ENCODE data around the gene GPBP1.
A peak's percentile ranks its signal among the peaks of the same experiment; 100 is the strongest.
"Not testable (repeated sequence)": the region's sequence is repeated elsewhere in the genome, so short reads cannot be mapped to it uniquely, and the experiment has no call there.

GPBP1 gene

GRCh38 chr5:57277085-57277484 is 103.2 kb downstream of the GPBP1 start:
- DNase-seq (ENCODE audit: low read depth in 2 of 2): no peak

GRCh38 chr5:57280853-57281252 is 107.0 kb downstream of the GPBP1 start:
- no peak for DNase-seq (ENCODE audit: low read depth in 2 of 2)

DNA sequence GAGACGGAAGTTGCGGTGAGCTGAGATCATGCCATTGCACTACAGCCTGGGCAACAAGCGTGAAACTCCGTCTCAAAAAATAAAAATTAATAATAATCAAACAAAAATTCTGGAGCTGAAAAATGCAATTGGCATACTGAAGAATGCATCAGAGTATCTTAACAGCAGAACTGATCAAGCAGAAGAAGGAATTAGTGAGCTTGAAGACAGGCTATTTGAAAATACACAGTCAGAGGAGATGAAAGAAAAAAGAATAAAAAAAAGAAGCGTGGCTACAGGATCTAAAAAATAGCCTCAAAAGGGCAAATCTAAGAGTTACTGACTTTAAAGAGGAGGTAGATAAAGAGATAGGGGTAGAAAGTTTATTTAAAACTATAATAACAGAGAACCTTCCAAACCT is 111.2 kb downstream of the GPBP1 start:
- DNase-seq (ENCODE audit: low read depth in 2 of 2): not testable (repeated sequence)

- no peak for DNase-seq (ENCODE audit: low read depth in 2 of 2)
Measured at GRCh38 chr5:57291894-57292293, 118.0 kb downstream of the GPBP1 start.

DNA sequence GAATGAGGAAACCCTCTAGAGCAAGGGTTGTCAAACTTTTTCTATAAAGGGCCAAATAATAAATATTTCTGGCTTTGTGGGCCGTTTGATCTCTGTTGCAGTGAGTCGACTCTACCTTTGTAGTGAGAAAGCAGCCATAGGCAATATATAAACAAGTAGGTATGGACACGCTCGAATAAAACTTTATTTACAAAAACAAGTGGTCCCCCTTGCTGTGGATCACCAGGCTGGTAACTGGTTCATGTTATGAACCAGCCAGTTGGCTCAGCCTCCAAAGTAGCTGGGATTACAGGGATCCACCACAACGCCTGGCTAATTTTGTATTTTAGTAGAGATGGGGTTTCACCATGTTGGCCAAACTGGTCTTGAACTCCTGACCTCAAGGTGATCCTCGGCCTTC is 118.5 kb downstream of the GPBP1 start:
- no peak for DNase-seq (ENCODE audit: low read depth in 2 of 2)

GRCh38 chr5:57298295-57298984 is 124.6 kb downstream of the GPBP1 start:
- DNase-seq (ENCODE audit: low read depth in 2 of 2): peak; percentile 45 to 49

GRCh38 chr5:57298985-57299491 is 125.2 kb downstream of the GPBP1 start:
- DNase-seq (ENCODE audit: low read depth in 2 of 2): peak; percentile 63 to 64

- no peak for DNase-seq (ENCODE audit: low read depth in 2 of 2)
Measured at GRCh38 chr5:57299986-57300385, 126.1 kb downstream of the GPBP1 start.

- no peak for DNase-seq (ENCODE audit: low read depth in 2 of 2)
Measured at GRCh38 chr5:57302164-57302563, 128.3 kb downstream of the GPBP1 start.

- no peak for DNase-seq (ENCODE audit: low read depth in 2 of 2)
Measured at GRCh38 chr5:57302643-57303042, 128.8 kb downstream of the GPBP1 start.

- no peak for DNase-seq (ENCODE audit: low read depth in 2 of 2)
Measured at GRCh38 chr5:57303985-57304384, 130.1 kb downstream of the GPBP1 start.

DNA sequence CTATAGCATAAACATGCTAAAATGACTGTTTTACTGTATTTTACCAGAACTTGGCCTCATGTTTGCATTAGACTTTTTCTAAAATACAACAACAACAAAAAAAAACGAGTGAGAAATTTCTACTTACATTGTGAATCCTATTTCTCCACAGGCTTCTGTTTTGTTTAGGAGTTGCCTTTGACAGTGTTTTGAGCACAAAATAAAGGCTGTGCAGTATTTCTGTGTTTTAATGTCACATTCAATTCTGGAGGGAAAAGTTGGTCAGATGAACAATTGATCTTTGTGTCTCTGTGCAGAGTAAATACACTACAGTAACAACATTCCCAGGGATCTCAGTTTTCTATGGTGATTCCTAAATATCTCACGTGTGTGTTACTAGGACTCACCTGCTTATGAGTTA is 131.1 kb downstream of the GPBP1 start:
- DNase-seq (ENCODE audit: low read depth in 2 of 2): no peak

GRCh38 chr5:57306359-57306758 is 132.5 kb downstream of the GPBP1 start:
- no peak for DNase-seq (ENCODE audit: low read depth in 2 of 2)

GRCh38 chr5:57307516-57307915 is 133.7 kb downstream of the GPBP1 start:
- DNase-seq (ENCODE audit: low read depth in 2 of 2): no peak

DNA sequence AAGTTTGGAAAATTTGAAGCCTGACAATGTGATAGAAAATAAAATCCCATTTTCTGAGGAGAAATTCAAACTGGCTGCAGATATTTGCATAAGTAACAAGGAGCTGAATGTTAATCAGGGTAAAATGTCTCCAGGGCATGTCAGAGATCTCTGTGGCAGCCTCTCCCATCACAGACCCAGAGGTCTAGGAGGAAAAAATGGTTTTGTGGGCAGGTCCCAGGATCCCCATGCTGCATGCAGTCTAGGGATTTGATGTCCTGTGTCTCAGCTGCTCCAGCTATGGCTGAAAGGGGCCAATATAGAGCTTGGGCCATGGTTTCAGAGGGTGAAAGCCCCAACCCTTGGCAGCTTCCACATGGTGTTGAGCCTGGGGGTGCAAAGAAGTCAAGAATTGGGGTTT is 135.2 kb downstream of the GPBP1 start:
- not testable (repeated sequence) for DNase-seq (ENCODE audit: low read depth in 2 of 2)

- DNase-seq (ENCODE audit: low read depth in 2 of 2): no peak
Measured at GRCh38 chr5:57311251-57311650, 137.4 kb downstream of the GPBP1 start.

- no peak for DNase-seq (ENCODE audit: low read depth in 2 of 2)
Measured at GRCh38 chr5:57311921-57312735, 138.3 kb downstream of the GPBP1 start.

DNA sequence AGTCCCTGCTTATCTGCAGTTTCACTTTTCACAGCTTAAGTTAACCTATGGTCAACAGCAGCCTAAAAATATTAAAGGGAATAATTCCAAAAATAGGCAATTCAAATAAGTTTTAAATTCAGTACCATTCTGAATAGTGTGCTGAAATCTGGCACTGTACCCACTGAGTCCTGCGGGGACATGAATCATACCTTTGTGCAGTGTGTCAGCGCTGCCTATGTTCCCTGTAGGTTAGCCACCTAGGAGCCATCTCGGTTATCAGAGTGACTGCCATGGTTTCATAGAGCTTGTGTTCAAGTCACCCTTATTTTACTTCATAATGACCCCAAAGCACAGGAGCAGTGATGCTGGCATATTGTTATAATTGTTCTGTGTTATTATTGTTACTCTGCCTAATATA is 139.9 kb downstream of the GPBP1 start:
- DNase-seq (ENCODE audit: low read depth in 2 of 2): no peak

Data from fibroblast of skin of left biceps (primary cell).